Astrocyte of the spinal cord (primary cell): ENCODE measurements around the gene NRF1.

Source experiments
- DNase-seq: peaks from one replicate; pipeline ENCODE4 v3.0.0; 2011; ENCODE audit warnings: low read depth, low spot score
- H3K4me3 ChIP-seq: 2 replicates; pipeline ENCODE4 v1.5.1; 2011; ENCODE audit warnings: low read depth, mild to moderate bottlenecking, low read length, moderate library complexity
- in situ Hi-C: cut with HindIII; loops from 2 replicates; pipeline ENCODE4 v1.10.0; 2017; ENCODE audit warnings: low sequenced_read_pairs
- TF ChIP-seq, protein P1 (sequence below): IDR thresholded peaks from 2 replicates; pipeline ENCODE4 v1.5.1; 2012; ENCODE audit warnings: low read depth, mild to moderate bottlenecking, low read length, inconsistent platforms

The NRF1 gene

GRCh38 chr7:129689995-129690581, 78.6 kb downstream of the NRF1 start:
- no peak overlapping the region for H3K4me3 ChIP-seq
- TF ChIP-seq, protein P1, sequence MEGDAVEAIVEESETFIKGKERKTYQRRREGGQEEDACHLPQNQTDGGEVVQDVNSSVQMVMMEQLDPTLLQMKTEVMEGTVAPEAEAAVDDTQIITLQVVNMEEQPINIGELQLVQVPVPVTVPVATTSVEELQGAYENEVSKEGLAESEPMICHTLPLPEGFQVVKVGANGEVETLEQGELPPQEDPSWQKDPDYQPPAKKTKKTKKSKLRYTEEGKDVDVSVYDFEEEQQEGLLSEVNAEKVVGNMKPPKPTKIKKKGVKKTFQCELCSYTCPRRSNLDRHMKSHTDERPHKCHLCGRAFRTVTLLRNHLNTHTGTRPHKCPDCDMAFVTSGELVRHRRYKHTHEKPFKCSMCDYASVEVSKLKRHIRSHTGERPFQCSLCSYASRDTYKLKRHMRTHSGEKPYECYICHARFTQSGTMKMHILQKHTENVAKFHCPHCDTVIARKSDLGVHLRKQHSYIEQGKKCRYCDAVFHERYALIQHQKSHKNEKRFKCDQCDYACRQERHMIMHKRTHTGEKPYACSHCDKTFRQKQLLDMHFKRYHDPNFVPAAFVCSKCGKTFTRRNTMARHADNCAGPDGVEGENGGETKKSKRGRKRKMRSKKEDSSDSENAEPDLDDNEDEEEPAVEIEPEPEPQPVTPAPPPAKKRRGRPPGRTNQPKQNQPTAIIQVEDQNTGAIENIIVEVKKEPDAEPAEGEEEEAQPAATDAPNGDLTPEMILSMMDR: no peak
- in situ Hi-C loops: no loop called here
- no peak for DNase-seq

DNA sequence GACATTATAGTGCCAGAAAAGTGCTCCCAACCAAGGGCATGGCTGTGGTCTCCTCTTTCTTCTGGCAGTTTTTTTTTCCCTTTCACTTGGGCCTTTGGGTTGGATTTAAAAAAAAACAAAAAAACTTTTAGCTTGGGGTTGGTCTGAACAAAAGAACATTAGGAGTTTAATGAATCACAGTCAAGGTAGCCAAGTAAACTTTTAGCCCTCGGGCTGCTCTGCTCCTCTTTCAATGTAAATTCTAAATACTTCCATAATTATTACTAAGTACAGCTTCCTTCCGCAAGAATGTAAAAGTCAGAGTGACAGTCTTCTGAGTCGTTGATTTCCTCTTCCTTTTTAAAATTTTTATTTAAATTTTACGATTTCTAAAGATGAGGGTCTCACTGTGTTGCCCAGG, 79.2 kb downstream of the NRF1 start:
- TF ChIP-seq, protein P1: no peak
- H3K4me3 ChIP-seq: no peak overlapping the region
- in situ Hi-C loops: no loop called here
- no peak for DNase-seq

GRCh38 chr7:129698516-129699418, 87.2 kb downstream of the NRF1 start:
- TF ChIP-seq, protein P1: no peak
- in situ Hi-C loops: no loop called here
- no peak overlapping the region for H3K4me3 ChIP-seq
- no peak for DNase-seq

DNA sequence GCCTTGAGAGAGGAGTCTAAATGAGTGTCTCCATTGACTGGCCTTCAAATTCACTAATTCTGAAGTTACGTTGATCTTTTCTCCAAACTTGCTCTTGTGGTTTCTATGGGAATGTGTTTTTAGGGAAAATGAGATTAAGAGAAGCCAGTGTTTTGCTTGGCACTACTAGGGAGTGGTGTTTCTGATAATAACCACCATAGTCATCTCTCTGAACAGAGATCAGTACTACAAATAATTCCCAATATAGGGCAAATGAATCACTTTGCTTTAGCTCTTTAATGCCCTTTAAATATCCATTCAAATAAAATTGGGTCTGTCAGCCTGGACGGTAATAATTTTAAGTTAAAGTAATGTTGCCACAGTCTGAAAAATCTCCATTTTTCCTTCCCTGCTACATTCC, 90.8 kb downstream of the NRF1 start:
- peak; percentile 43 for DNase-seq

DNA sequence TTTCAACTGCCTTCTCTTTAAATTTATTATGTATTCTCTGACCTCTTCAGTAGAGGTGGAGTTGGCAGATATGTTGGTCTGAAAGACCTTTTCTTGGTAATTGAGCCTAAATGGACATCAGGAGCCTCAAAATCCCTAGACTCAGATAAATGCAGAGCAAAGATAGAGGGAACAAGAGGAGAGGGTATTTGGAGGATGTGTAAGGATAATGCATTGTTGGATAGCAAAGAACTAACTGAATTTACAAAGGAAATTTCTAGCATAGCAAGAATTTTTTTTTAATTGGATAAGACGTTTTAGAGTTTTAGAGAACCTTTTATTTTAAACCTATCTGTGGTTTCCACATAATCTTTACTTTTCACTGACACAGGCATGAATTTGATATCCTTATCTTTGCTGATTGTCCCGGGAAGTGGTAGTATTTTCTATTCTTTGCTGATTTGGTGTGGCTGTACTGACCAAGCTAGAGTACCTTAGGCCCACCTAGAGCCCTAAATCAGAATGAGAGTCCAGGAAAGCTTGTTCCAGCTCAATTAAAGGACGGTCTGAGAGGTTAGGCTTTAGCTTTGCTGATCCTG, 91.3 kb downstream of the NRF1 start:
- in situ Hi-C loops: no loop called here
- TF ChIP-seq, protein P1: no peak
- no peak overlapping the region for H3K4me3 ChIP-seq
- DNase-seq: peak; percentile 3

More for the DNA sequence above, 90.8 kb downstream of the NRF1 start:
- TF ChIP-seq, protein P1: no peak
- no peak overlapping the region for H3K4me3 ChIP-seq
- in situ Hi-C loops: no loop called here

DNA sequence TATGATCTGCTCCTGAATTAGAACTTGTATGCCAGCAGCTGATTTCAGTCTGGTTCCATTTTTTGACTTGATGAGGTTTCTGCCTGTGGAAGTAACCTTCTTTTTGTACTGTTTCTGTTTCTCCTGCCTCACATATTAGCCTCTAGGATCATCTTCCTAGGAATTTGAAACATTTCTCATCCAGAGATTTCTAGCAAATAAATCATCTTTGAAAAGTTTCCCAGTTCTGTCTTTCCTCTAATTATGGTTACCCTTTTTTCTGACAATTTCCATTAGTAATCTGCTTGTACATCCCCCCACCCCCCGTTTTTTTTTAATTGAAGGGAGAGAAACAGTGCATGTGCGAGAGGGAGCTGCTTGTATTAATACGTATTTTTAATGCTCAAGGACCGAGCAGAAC, 92.2 kb downstream of the NRF1 start:
- TF ChIP-seq, protein P1: no peak
- in situ Hi-C loops: no loop called here
- DNase-seq: no peak
- H3K4me3 ChIP-seq: no peak overlapping the region
